ENCODE measurements around the gene PSMD6. TPM values are rescaled to one million over a fixed set of nuclear protein-coding genes. Genes with fewer than 3 reads are reported as not detected.

PSMD6 gene
- total RNA-seq, 1 donor from 2014 or later, result 88.7 TPM

DNA sequence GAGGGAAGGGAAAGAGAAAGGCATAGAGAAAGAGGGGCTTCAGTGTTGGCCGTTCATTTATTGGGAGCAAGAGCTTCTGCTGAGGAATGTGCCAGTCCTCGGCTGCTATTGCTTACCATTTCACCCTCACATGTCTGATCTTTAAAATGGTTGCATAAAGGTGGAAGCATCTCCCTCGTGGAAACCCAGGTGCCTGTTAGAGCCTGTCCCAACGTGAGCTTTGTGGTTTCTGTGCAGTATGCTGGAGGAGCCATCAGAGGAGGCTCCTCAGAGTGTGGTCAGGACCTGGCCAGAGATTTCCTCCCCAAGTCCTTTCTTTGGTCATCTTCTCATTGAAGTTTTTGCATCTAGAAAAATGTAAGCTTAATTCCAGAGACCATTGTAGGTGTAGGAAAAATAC, 34.4 kb downstream of the PSMD6 start:
- H3K4me3 ChIP-seq (ENCODE audit: insufficient read depth, low read depth, low read length), result no peak overlapping the region
- H3K27me3 Mint-ChIP-seq (ENCODE audit: low read depth, unreplicated experiment), result no peaks in the 10 kb centered on the region
- H3K4me3 Mint-ChIP-seq (ENCODE audit: unreplicated experiment), result no peak overlapping the region
- no peaks in the 10 kb centered on the region for H3K4me1 ChIP-seq (ENCODE audit: insufficient read depth, low read length)
- H3K79me2 ChIP-seq (ENCODE audit: insufficient read depth, low read length), result peaks cover 2% of the 10 kb centered on the region
- TF ChIP-seq, protein P1, sequence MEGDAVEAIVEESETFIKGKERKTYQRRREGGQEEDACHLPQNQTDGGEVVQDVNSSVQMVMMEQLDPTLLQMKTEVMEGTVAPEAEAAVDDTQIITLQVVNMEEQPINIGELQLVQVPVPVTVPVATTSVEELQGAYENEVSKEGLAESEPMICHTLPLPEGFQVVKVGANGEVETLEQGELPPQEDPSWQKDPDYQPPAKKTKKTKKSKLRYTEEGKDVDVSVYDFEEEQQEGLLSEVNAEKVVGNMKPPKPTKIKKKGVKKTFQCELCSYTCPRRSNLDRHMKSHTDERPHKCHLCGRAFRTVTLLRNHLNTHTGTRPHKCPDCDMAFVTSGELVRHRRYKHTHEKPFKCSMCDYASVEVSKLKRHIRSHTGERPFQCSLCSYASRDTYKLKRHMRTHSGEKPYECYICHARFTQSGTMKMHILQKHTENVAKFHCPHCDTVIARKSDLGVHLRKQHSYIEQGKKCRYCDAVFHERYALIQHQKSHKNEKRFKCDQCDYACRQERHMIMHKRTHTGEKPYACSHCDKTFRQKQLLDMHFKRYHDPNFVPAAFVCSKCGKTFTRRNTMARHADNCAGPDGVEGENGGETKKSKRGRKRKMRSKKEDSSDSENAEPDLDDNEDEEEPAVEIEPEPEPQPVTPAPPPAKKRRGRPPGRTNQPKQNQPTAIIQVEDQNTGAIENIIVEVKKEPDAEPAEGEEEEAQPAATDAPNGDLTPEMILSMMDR (IDR thresholded peaks at IDR 0.05; ENCODE audit: insufficient read depth, low read depth, low read length), result no peak
- TF ChIP-seq EZH2 (IDR thresholded peaks at IDR 0.05; ENCODE audit: insufficient read depth, low read length), result no peak
- H3K27ac ChIP-seq (ENCODE audit: low read depth, low read length), result no peak overlapping the region
- no peak overlapping the region for H3K27ac Mint-ChIP-seq (ENCODE audit: unreplicated experiment)
- no peak overlapping the region for H2AFZ ChIP-seq (ENCODE audit: low read depth, low read length)
- FAIRE-seq (no peak), DNase-seq (ENCODE audit: low read depth) (no peak)
- no peaks in the 10 kb centered on the region for H3K9me3 ChIP-seq (ENCODE audit: insufficient read depth, low read depth, low read length)
- no peaks in the 10 kb centered on the region for H3K9me3 Mint-ChIP-seq (ENCODE audit: unreplicated experiment)
- no peaks in the 10 kb centered on the region for H3K27me3 ChIP-seq (ENCODE audit: insufficient read depth, low read length)
- H3K36me3 Mint-ChIP-seq (ENCODE audit: low read depth, unreplicated experiment), result peaks cover 32% of the 10 kb centered on the region
- H3K4me2 ChIP-seq (ENCODE audit: low read length), result no peak overlapping the region
- peaks cover 41% of the 10 kb centered on the region for H4K20me1 ChIP-seq (ENCODE audit: insufficient read depth, low read length)
- peaks cover 1% of the 10 kb centered on the region for H3K4me1 Mint-ChIP-seq (ENCODE audit: low read depth, unreplicated experiment)
- H3K9ac ChIP-seq (ENCODE audit: low read length), result no peak overlapping the region
- peaks cover 38% of the 10 kb centered on the region for H3K36me3 ChIP-seq (ENCODE audit: insufficient read depth, low read length)

- H2AFZ ChIP-seq (ENCODE audit: low read depth, low read length), result no peak overlapping the region
- H3K4me3 ChIP-seq (ENCODE audit: insufficient read depth, low read depth, low read length), result no peak overlapping the region
- TF ChIP-seq, protein P1 (IDR thresholded peaks at IDR 0.05; ENCODE audit: insufficient read depth, low read depth, low read length), result no peak
- TF ChIP-seq EZH2 (IDR thresholded peaks at IDR 0.05; ENCODE audit: insufficient read depth, low read length), result no peak
- DNase-seq (ENCODE audit: low read depth) (no peak), FAIRE-seq (no peak)
- H3K4me3 Mint-ChIP-seq (ENCODE audit: unreplicated experiment), result no peak overlapping the region
- H3K9me3 ChIP-seq (ENCODE audit: insufficient read depth, low read depth, low read length), result no peaks in the 10 kb centered on the region
- peaks cover 1% of the 10 kb centered on the region for H3K4me1 Mint-ChIP-seq (ENCODE audit: low read depth, unreplicated experiment)
- peaks cover 2% of the 10 kb centered on the region for H3K79me2 ChIP-seq (ENCODE audit: insufficient read depth, low read length)
- H3K27me3 Mint-ChIP-seq (ENCODE audit: low read depth, unreplicated experiment), result no peaks in the 10 kb centered on the region
- peaks cover 30% of the 10 kb centered on the region for H4K20me1 ChIP-seq (ENCODE audit: insufficient read depth, low read length)
- H3K9ac ChIP-seq (ENCODE audit: low read length), result no peak overlapping the region
- H3K27ac Mint-ChIP-seq (ENCODE audit: unreplicated experiment), result no peak overlapping the region
- no peaks in the 10 kb centered on the region for H3K4me1 ChIP-seq (ENCODE audit: insufficient read depth, low read length)
- peaks cover 36% of the 10 kb centered on the region for H3K36me3 ChIP-seq (ENCODE audit: insufficient read depth, low read length)
- no peak overlapping the region for H3K27ac ChIP-seq (ENCODE audit: low read depth, low read length)
- H3K9me3 Mint-ChIP-seq (ENCODE audit: unreplicated experiment), result no peaks in the 10 kb centered on the region
- peaks cover 21% of the 10 kb centered on the region for H3K36me3 Mint-ChIP-seq (ENCODE audit: low read depth, unreplicated experiment)
- H3K4me2 ChIP-seq (ENCODE audit: low read length), result no peak overlapping the region
- no peaks in the 10 kb centered on the region for H3K27me3 ChIP-seq (ENCODE audit: insufficient read depth, low read length)
Observed at GRCh38 chr3:63986831-63987230, 36.5 kb downstream of the PSMD6 start.

DNA sequence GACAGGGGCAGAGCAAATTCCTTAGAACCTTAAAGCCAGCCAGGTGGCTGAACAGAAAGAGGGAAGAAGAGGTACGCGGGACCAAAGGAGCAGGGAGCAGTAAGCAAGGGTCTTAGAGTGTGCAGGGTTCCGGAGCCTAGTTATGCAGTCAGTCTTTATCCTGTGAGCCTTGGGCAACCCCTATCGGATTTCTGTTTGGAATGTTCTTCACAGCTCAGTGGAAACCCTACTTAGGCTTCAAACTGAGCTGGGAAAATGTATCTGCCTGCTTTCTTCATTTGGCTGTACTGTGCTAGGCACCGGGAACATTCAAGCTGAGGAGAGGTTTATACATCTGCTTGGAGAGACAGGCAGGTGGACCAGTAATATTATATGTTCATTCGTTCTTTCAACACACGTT, 37.1 kb downstream of the PSMD6 start:
- no peak overlapping the region for H3K27ac Mint-ChIP-seq (ENCODE audit: unreplicated experiment)
- FAIRE-seq, result no peak
- TF ChIP-seq, protein P1 (IDR thresholded peaks at IDR 0.05; ENCODE audit: insufficient read depth, low read depth, low read length), result no peak
- TF ChIP-seq EZH2 (IDR thresholded peaks at IDR 0.05; ENCODE audit: insufficient read depth, low read length), result no peak
- no peaks in the 10 kb centered on the region for H3K4me1 ChIP-seq (ENCODE audit: insufficient read depth, low read length)
- H3K4me3 ChIP-seq (ENCODE audit: insufficient read depth, low read depth, low read length), result no peak overlapping the region
- peaks cover 1% of the 10 kb centered on the region for H3K4me1 Mint-ChIP-seq (ENCODE audit: low read depth, unreplicated experiment)
- H4K20me1 ChIP-seq (ENCODE audit: insufficient read depth, low read length), result peaks cover 30% of the 10 kb centered on the region
- H3K27me3 Mint-ChIP-seq (ENCODE audit: low read depth, unreplicated experiment), result no peaks in the 10 kb centered on the region
- H3K4me3 Mint-ChIP-seq (ENCODE audit: unreplicated experiment), result no peak overlapping the region
- H3K9ac ChIP-seq (ENCODE audit: low read length), result no peak overlapping the region
- H2AFZ ChIP-seq (ENCODE audit: low read depth, low read length), result no peak overlapping the region
- no peak for DNase-seq (ENCODE audit: low read depth)
- H3K4me2 ChIP-seq (ENCODE audit: low read length), result no peak overlapping the region
- peaks cover 40% of the 10 kb centered on the region for H3K36me3 ChIP-seq (ENCODE audit: insufficient read depth, low read length)
- peaks cover 20% of the 10 kb centered on the region for H3K36me3 Mint-ChIP-seq (ENCODE audit: low read depth, unreplicated experiment)
- H3K9me3 Mint-ChIP-seq (ENCODE audit: unreplicated experiment), result no peaks in the 10 kb centered on the region
- no peaks in the 10 kb centered on the region for H3K27me3 ChIP-seq (ENCODE audit: insufficient read depth, low read length)
- no peak overlapping the region for H3K27ac ChIP-seq (ENCODE audit: low read depth, low read length)
- H3K9me3 ChIP-seq (ENCODE audit: insufficient read depth, low read depth, low read length), result no peaks in the 10 kb centered on the region
- peaks cover 2% of the 10 kb centered on the region for H3K79me2 ChIP-seq (ENCODE audit: insufficient read depth, low read length)

All from astrocyte (in vitro differentiated cells and primary cell).